Ovary (tissue), 9 donors: ENCODE results near the gene IFITM10. TPM values are rescaled to one million over a fixed set of nuclear protein-coding genes. Genes with fewer than 3 reads are reported as not detected.

Experiments used
- DNase-seq, 5 donors: peaks; one replicate each; pipeline ENCODE4 v3.0.0-alpha.2; 2019 to 2020
- H3K27ac ChIP-seq, 2 donors: fragments of 200-600 bp; one replicate each; pipeline versions ENCODE4 v1.5.1 to v1.8.0; 2019 to 2022
- H3K27me3 ChIP-seq: fragments of 200-600 bp; one replicate; pipeline ENCODE4 v1.8.0; 2022
- H3K36me3 ChIP-seq: fragments of 200-600 bp; sonication (generic); one replicate; pipeline ENCODE4 v1.5.1; 2019
- H3K4me1 ChIP-seq: one replicate; pipeline ENCODE4 v1.8.1; 2013; ENCODE audit warnings: mild to moderate bottlenecking, moderate library complexity; ENCODE audit not compliant: insufficient read depth
- H3K4me3 ChIP-seq: fragments of 200-600 bp; sonication (generic); one replicate; pipeline ENCODE4 v1.5.1; 2017
- H3K9me3 ChIP-seq, 2 donors: fragments of 200-600 bp in 1 of 2; sonication (generic) in 1 of 2; one replicate each; pipeline versions ENCODE4 v1.5.1 to v1.8.1; 2013 to 2019; ENCODE audit warnings: mild to moderate bottlenecking in 1 of 2, moderate library complexity in 1 of 2
- CTCF ChIP-seq, 3 donors: fragments of 450-650 bp in 2 of 3; fragments of 200-600 bp in 1 of 3; IDR thresholded peaks; one replicate each; pipeline versions ENCODE4 v1.5.1 to v1.8.0; 2016 to 2022; ENCODE audit warnings: antibody characterized with exemption in 3 of 3, mild to moderate bottlenecking in 1 of 3
- EP300 ChIP-seq: sonication (generic); formaldehyde crosslinking; IDR thresholded peaks from one replicate; pipeline ENCODE4 v1.6.1; 2017; ENCODE audit warnings: antibody characterized with exemption
- POLR2A ChIP-seq: fragments of 450-650 bp; IDR thresholded peaks from one replicate; pipeline ENCODE4 v1.6.1; 2017; ENCODE audit warnings: antibody characterized with exemption, mild to moderate bottlenecking, moderate library complexity
- WGBS, 3 donors: extraction: QIAGEN DNeasy Blood & Tissue Kit in 1 of 3; methylation state at CpG; one replicate each; pipeline versions ENCODE4 v1.1.5 to v1.1.7; 2013 to 2017; 5-methylcytosine and 5-hydroxymethylcytosine counted together
- intact Hi-C, 4 donors: fragments of 100-400 bp; cut with DNase I; formaldehyde crosslinking; loops; one replicate each; pipeline versions ENCODE4 v1.11.0 to v1.15.1; 2022 to 2023
- polyA plus RNA-seq, 2 donors: library from polyadenylated mRNA; stranded (reverse); fragments of 200-250 nt in 1 of 2; fragments of 350-450 nt in 1 of 2; fragmentation: Illumina TruSeq in 1 of 2; extraction: RNeasy Lipid Tissue Mini Kit (QIAGEN cat#74804) in 1 of 2; gene quantifications; one replicate each; pipeline ENCODE4 v1.2.3, GENCODE V29; 2013 to 2014
- total RNA-seq, 7 donors: library from RNA; depleted of rRNA in 2 of 7; stranded (reverse); fragments of >200 nt in 2 of 7; fragmentation: NEBNext Ultra II Directional in 3 of 7; extraction: Animal tissue kit (Norgen Biotek cat#: 25700) in 3 of 7; gene quantifications; one replicate each; pipeline versions ENCODE4 v1.1.0 to v1.2.4, GENCODE V29; 2016 to 2023
- donor health status: DM: no; HTN: no; CAD: no; lungs with moderate emphysema.
- donor health status: DM: no; HTN: no; CAD: no.
- donor health status: Bipolar disorder and iron deficiency.
- donor health status: DM: yes; HTN: yes; CAD: no.
- donor health status: DM: no; HTN: no; CAD: no.
- donor health status: DM: yes; HTN: yes; CAD: no.

Gene IFITM10
- total and polyA plus RNA-seq, 9 donors = 0.15 to 3.6 (median 0.97) TPM

GRCh38 chr11:1706634-1707400 lies 43.6 kb downstream of the IFITM10 start:
- Histone ChIP-seq H3K36me3 (no peaks in the 10 kb centered on the region), H3K4me3 (no peak overlapping the region), H3K27ac (no peak overlapping the region), H3K27me3 (no peaks in the 10 kb centered on the region), H3K4me1 (no peaks in the 10 kb centered on the region), H3K9me3 (no peaks in the 10 kb centered on the region)
- intact Hi-C loops = no loop called here
- DNase-seq = no peak
- 80 to 84% (median 81%) methylated on average over 17 of the region's 17 CpGs for WGBS, 3 donors
- TF ChIP-seq EP300 = no peak
- no peak for TF ChIP-seq POLR2A
- TF ChIP-seq CTCF (IDR thresholded peaks at IDR 0.05) = no peak

- Histone ChIP-seq H3K4me1 (no peaks in the 10 kb centered on the region), H3K4me3 (no peak overlapping the region), H3K27me3 (no peaks in the 10 kb centered on the region), H3K27ac (no peak overlapping the region), H3K9me3 (peaks cover 0 to 3% of the 10 kb centered on the region in 2 donors), H3K36me3 (no peaks in the 10 kb centered on the region)
- DNase-seq = no peak
- intact Hi-C loops = no loop called here
- WGBS, 3 donors = 53 to 67% (median 54%) methylated on average over 15 of the region's 15 CpGs
- TF ChIP-seq CTCF (IDR thresholded peaks at IDR 0.05) = no peak
- TF ChIP-seq POLR2A = no peak
- no peak for TF ChIP-seq EP300
These were observed 45.0 kb downstream of the IFITM10 start for GRCh38 chr11:1705126-1706052.

GRCh38 chr11:1703146-1703545 lies 47.2 kb downstream of the IFITM10 start:
- TF ChIP-seq POLR2A = no peak
- no peak for TF ChIP-seq EP300
- TF ChIP-seq CTCF (IDR thresholded peaks at IDR 0.05) = no peak
- intact Hi-C loops = no loop called here
- Histone ChIP-seq H3K36me3 (no peaks in the 10 kb centered on the region), H3K4me3 (no peak overlapping the region), H3K27me3 (no peaks in the 10 kb centered on the region), H3K9me3 (peaks cover 0 to 3% of the 10 kb centered on the region in 2 donors), H3K27ac (no peak overlapping the region), H3K4me1 (no peaks in the 10 kb centered on the region)
- 79 to 88% (median 84%) methylated on average over 6 of the region's 6 CpGs for WGBS, 3 donors
- no peak for DNase-seq

GRCh38 chr11:1702506-1702905 lies 47.9 kb downstream of the IFITM10 start:
- TF ChIP-seq CTCF (IDR thresholded peaks at IDR 0.05) (no peak), EP300 (no peak), POLR2A (no peak)
- whole genome bisulfite sequencing, 3 donors = 83 to 94% (median 92%) methylated on average over 10 of the region's 10 CpGs
- Histone ChIP-seq H3K9me3 (peaks cover 0 to 3% of the 10 kb centered on the region in 2 donors), H3K27ac (no peak overlapping the region), H3K4me3 (no peak overlapping the region), H3K27me3 (no peaks in the 10 kb centered on the region), H3K4me1 (no peaks in the 10 kb centered on the region), H3K36me3 (no peaks in the 10 kb centered on the region)
- DNase-seq = no peak
- intact Hi-C loops = no loop called here
